Stimulated activated CD8-positive, alpha-beta memory T cell treated with anti-CD3 and anti-CD28 coated beads, Interleukin-7, amount 100 ng/mL, for 48 hours (primary cell): Measurements from ENCODE around the gene TSPYL6.

Source experiments
- DNase-seq, 2 donors: peaks; one replicate each; pipeline ENCODE4 v3.0.0-alpha.2; 2020; ENCODE audit warnings: low read depth in 1 of 2; ENCODE audit errors: extremely low read depth in 1 of 2

Gene TSPYL6

GRCh38 chr2:54206596-54206995 is 49.4 kb downstream of the TSPYL6 start:
- no peak for DNase-seq

GRCh38 chr2:54204476-54204875 is 51.6 kb downstream of the TSPYL6 start:
- DNase-seq, result no peak
